Spleen (tissue), 7 donors: ENCODE results near the gene PPP6R3.

Experiments
- POLR2A ChIP-seq, 3 donors: fragments of 450-650 bp; IDR thresholded peaks; one replicate each; pipeline ENCODE4 v1.5.1; 2017; ENCODE audit warnings: antibody characterized with exemption in 3 of 3, mild to moderate bottlenecking in 1 of 3
- POLR2AphosphoS5 ChIP-seq, 3 donors: sonication (generic); formaldehyde crosslinking; IDR thresholded peaks; one replicate each; pipeline ENCODE4 v1.5.1; 2017; ENCODE audit warnings: antibody characterized with exemption in 3 of 3
- TF ChIP-seq, protein P1 (sequence below), 11 experiments: fragments of 200-600 bp in 7 of 11; fragments of 450-650 bp in 4 of 11; sonication (generic) in 4 of 11; IDR thresholded peaks in 8 of 11; conservative IDR thresholded peaks in 3 of 11; 1 replicate in 7 of 11; 2 replicates in 4 of 11; pipeline versions ENCODE4 v1.4.0 to v1.8.0; 2016 to 2021; ENCODE audit warnings: antibody characterized with exemption in 11 of 11, inconsistent platforms in 4 of 11, mild to moderate bottlenecking in 1 of 11
- donor health status: DM: no; HTN: no; CAD: no; lungs with moderate emphysema.
- donor health status: DM: no; HTN: no; CAD: no.
- donor health status: DM: no; HTN: no; CAD: no.

DNA sequence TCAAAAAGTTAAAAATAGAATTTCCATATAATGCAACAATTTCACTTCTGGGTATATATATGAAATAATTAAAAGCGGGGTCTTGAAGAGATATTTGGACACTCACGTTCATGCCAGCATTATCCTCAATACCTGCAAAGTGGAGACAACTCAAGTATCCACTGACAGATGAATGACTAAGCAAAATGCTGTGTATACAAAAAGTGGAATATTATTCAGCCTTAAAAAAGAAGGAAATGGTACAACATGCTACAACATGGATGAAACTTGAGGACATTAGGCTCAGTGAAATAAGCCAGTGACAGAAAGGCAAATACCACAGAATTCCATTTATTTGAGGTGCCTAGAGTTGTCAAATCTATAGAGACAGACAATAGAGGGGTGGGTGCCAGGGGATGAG lies 161.3 kb downstream of the PPP6R3 start:
- TF ChIP-seq, protein P1, sequence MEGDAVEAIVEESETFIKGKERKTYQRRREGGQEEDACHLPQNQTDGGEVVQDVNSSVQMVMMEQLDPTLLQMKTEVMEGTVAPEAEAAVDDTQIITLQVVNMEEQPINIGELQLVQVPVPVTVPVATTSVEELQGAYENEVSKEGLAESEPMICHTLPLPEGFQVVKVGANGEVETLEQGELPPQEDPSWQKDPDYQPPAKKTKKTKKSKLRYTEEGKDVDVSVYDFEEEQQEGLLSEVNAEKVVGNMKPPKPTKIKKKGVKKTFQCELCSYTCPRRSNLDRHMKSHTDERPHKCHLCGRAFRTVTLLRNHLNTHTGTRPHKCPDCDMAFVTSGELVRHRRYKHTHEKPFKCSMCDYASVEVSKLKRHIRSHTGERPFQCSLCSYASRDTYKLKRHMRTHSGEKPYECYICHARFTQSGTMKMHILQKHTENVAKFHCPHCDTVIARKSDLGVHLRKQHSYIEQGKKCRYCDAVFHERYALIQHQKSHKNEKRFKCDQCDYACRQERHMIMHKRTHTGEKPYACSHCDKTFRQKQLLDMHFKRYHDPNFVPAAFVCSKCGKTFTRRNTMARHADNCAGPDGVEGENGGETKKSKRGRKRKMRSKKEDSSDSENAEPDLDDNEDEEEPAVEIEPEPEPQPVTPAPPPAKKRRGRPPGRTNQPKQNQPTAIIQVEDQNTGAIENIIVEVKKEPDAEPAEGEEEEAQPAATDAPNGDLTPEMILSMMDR (IDR thresholded peaks at IDR 0.05 in 8 of 11, conservative IDR thresholded peaks at IDR 0.05 in 3 of 11) = no peak
- TF ChIP-seq POLR2A (IDR thresholded peaks at IDR 0.05) (no peak), POLR2AphosphoS5 (IDR thresholded peaks at IDR 0.05) (no peak)
